Activated CD4-positive, alpha-beta T cell treated with anti-CD3 and anti-CD28 coated beads for 24 hours (primary cell): ENCODE measurements around the gene CHD3.

ENCODE experiments used
- DNase-seq, 2 donors: peaks; one replicate each; pipeline ENCODE4 v3.0.0-alpha.2; 2020; ENCODE audit warnings: low read depth in 2 of 2

Gene CHD3

GRCh38 chr17:7864995-7865650 is 23.5 kb upstream of the CHD3 start:
- no peak for DNase-seq

GRCh38 chr17:7867881-7868329 is 20.7 kb upstream of the CHD3 start:
- no peak for DNase-seq

- DNase-seq, result no peak
Observed at GRCh38 chr17:7873051-7873450, 15.5 kb upstream of the CHD3 start.

GRCh38 chr17:7875804-7876370 is 12.7 kb upstream of the CHD3 start:
- no peak for DNase-seq

- no peak for DNase-seq
Observed at GRCh38 chr17:7878234-7878633, 10.4 kb upstream of the CHD3 start.

GRCh38 chr17:7880076-7880868 is 8.3 kb upstream of the CHD3 start:
- no peak for DNase-seq

GRCh38 chr17:7881276-7882054 is 7.1 kb upstream of the CHD3 start:
- DNase-seq, result no peak

- DNase-seq, result no peak
Observed at GRCh38 chr17:7882068-7882467, 6.5 kb upstream of the CHD3 start.

GRCh38 chr17:7882629-7883028 is 6.0 kb upstream of the CHD3 start:
- no peak for DNase-seq

- DNase-seq, result peak in 1 of 2 donors; percentile 20
Observed at GRCh38 chr17:7883781-7884386, 4.7 kb upstream of the CHD3 start.

- DNase-seq, result peak in 1 of 2 donors; percentile 13
Observed at GRCh38 chr17:7884581-7885366, 3.8 kb upstream of the CHD3 start.

- DNase-seq, result peak; percentile 19 to 25
Observed at GRCh38 chr17:7885367-7886226, 3.0 kb upstream of the CHD3 start.

- DNase-seq, result peak; percentile 24 to 29
Observed at GRCh38 chr17:7886227-7887037, 2.2 kb upstream of the CHD3 start.

GRCh38 chr17:7887038-7887481 is 1.5 kb upstream of the CHD3 start:
- no peak for DNase-seq

- DNase-seq, result peak; percentile 78 to 82
Observed at GRCh38 chr17:7887482-7888183, 956 bp upstream of the CHD3 start.

- DNase-seq, result peak in 1 of 2 donors; percentile 15
Observed at GRCh38 chr17:7889166-7889955, 772 bp downstream of the CHD3 start.

GRCh38 chr17:7893187-7893880 is 4.7 kb downstream of the CHD3 start:
- no peak for DNase-seq
